ENCODE measurements around the gene MCRS1.

DNA sequence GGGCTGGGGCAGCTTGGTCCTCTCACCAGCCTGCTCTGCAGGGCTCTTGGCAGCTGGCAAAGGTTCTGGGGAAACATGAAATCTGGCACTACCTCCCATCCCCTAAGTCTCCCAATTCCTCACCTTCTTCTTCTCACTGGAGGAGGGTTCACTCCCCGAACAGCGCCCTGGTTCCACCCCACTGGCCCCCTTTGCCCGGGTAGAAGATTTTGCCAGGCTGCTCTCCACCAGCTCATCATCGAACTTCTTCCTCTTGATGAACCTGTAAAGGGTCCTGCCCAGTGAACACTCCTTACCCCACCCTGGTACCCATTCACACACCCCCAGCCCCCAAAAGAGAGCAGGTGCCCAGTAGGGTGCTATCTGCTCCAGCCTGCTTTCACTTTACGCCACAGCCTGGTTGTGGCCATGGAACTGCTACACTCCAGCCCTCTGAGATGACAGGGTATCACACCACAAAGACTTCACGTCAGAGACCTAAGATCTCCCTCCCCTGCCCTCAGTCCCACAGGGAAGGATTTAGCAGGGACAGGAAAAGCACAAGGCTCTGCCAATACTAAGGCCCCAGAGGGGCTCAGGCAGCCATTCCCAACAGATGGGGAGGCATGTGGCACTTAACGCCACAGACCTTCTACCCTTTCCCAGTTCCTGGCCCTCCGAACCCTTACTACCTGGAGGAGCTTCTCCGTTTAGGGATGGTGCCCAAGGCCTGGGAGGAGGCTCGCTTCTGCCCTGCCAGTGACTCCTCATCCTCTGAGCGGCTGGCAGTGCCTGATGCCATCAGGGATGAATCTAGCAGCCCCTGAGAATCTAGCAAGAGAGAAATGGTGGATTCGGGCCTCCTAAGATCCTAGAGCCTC is 2.3 kb downstream of the MCRS1 start:
- TF ChIP-seq ZNF207 (IDR thresholded peaks at IDR 0.05; ENCODE audit: borderline replicate concordance) (no peak), YY1 (IDR thresholded peaks at IDR 0.05; ENCODE audit: low read depth, low read length) (no peak), POLR2AphosphoS5 (IDR thresholded peaks at IDR 0.05; ENCODE audit: low read length) (no peak), MYC (IDR thresholded peaks at IDR 0.05; ENCODE audit: insufficient read depth, insufficient read length, insufficient replicate concordance, low read length, severe bottlenecking) (no peak), RAD21 (IDR thresholded peaks at IDR 0.05; ENCODE audit: insufficient read depth, low read depth, low read length) (no peak), GABPA (IDR thresholded peaks at IDR 0.05; ENCODE audit: low read depth) (no peak)
- TF ChIP-seq, protein P1, sequence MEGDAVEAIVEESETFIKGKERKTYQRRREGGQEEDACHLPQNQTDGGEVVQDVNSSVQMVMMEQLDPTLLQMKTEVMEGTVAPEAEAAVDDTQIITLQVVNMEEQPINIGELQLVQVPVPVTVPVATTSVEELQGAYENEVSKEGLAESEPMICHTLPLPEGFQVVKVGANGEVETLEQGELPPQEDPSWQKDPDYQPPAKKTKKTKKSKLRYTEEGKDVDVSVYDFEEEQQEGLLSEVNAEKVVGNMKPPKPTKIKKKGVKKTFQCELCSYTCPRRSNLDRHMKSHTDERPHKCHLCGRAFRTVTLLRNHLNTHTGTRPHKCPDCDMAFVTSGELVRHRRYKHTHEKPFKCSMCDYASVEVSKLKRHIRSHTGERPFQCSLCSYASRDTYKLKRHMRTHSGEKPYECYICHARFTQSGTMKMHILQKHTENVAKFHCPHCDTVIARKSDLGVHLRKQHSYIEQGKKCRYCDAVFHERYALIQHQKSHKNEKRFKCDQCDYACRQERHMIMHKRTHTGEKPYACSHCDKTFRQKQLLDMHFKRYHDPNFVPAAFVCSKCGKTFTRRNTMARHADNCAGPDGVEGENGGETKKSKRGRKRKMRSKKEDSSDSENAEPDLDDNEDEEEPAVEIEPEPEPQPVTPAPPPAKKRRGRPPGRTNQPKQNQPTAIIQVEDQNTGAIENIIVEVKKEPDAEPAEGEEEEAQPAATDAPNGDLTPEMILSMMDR (IDR thresholded peaks at IDR 0.05 in 2 of 3, conservative IDR thresholded peaks at IDR 0.05 in 1 of 3; ENCODE audit: control insufficient read depth in 2 of 3, extremely low read depth in 1 of 3, insufficient read depth in 1 of 3, low read depth in 3 of 3, low read length in 3 of 3): no peak

Data from GM12878 (cell line).